DND-41 (cell line): Measurements from ENCODE around the gene RPS27L.

Experiments used
- ATAC-seq: fragments of 200-7000 bp; cut with Tn5 transposase; 3 replicates; pipeline ENCODE4 v1.9.1; 2021; ENCODE audit warnings: low read depth; ENCODE audit not compliant: insufficient read depth
- DNase-seq: peaks from one replicate; pipeline ENCODE4 v3.0.0-alpha.2; 2020
- H2AFZ ChIP-seq: 2 replicates; pipeline ENCODE4 v1.6.0; 2012; ENCODE audit warnings: low read depth, low read length
- H3K27ac ChIP-seq: 2 replicates; pipeline ENCODE4 v1.5.1; 2012; ENCODE audit warnings: low read length, inconsistent platforms
- H3K27me3 ChIP-seq: fragments of 200-600 bp; sonication (generic); 2 replicates; pipeline ENCODE4 v1.6.0; 2012; ENCODE audit warnings: low read length, mild to moderate bottlenecking, inconsistent platforms; ENCODE audit not compliant: insufficient read depth, poor library complexity
- H3K36me3 ChIP-seq: 2 replicates; pipeline ENCODE4 v1.5.1; 2012; ENCODE audit warnings: low read length, inconsistent platforms; ENCODE audit not compliant: insufficient read depth
- H3K4me1 ChIP-seq: 2 replicates; pipeline ENCODE4 v1.5.1; 2012; ENCODE audit warnings: mild to moderate bottlenecking, low read length; ENCODE audit not compliant: insufficient read depth
- H3K4me2 ChIP-seq: 2 replicates; pipeline ENCODE4 v1.6.0; 2012; ENCODE audit warnings: mild to moderate bottlenecking, moderate library complexity, low read length, inconsistent platforms; ENCODE audit not compliant: insufficient read depth
- H3K4me3 ChIP-seq, 2 experiments: fragments of 200-600 bp in 1 of 2; shearing (Covaris generic) in 1 of 2; 2 replicates each; pipeline ENCODE4 v1.5.1; 2012 to 2016; ENCODE audit warnings: inconsistent platforms in 2 of 2, low read length in 2 of 2, mild to moderate bottlenecking in 2 of 2, low read depth in 1 of 2, moderate library complexity in 1 of 2
- H3K79me2 ChIP-seq: 2 replicates; pipeline ENCODE4 v1.6.0; 2012; ENCODE audit warnings: low read length, inconsistent platforms; ENCODE audit not compliant: insufficient read depth
- H3K9ac ChIP-seq: 2 replicates; pipeline ENCODE4 v1.6.0; 2012; ENCODE audit warnings: low read depth, mild to moderate bottlenecking, inconsistent platforms, low read length, moderate library complexity
- H3K9me3 ChIP-seq: 2 replicates; pipeline ENCODE4 v1.5.1; 2012; ENCODE audit warnings: low read length, moderate library complexity, mild to moderate bottlenecking, inconsistent platforms; ENCODE audit not compliant: insufficient read depth, severe bottlenecking
- H4K20me1 ChIP-seq: 2 replicates; pipeline ENCODE4 v1.6.0; 2012; ENCODE audit warnings: low read length; ENCODE audit not compliant: insufficient read depth
- CTCF ChIP-seq: IDR thresholded peaks from 2 replicates; pipeline ENCODE4 v1.5.1; 2012; ENCODE audit warnings: borderline replicate concordance, low read length, moderate library complexity, mild to moderate bottlenecking; ENCODE audit not compliant: poor library complexity, severe bottlenecking; ENCODE audit errors: extremely low read depth
- EZH2 ChIP-seq: IDR thresholded peaks from 3 replicates; pipeline ENCODE4 v1.6.1; 2012; ENCODE audit warnings: borderline replicate concordance, low read depth, mild to moderate bottlenecking, moderate library complexity, low read length, inconsistent platforms; ENCODE audit not compliant: severe bottlenecking

Gene RPS27L

GRCh38 chr15:63121382-63122001, 35.8 kb downstream of the RPS27L start, which contains the start of gene LACTB:
Gene LACTB (plus strand): TSS chr15:63121861. CDS start chr15:63121872, 11 bp downstream.
- Histone ChIP-seq H3K4me2 (peak within 1 kb of the TSS; percentile 73), H3K4me1 (peaks cover 15% of the 10 kb centered on the region), H3K27me3 (no peaks in the 10 kb centered on the region), H3K79me2 (no peaks in the 10 kb centered on the region), H3K27ac (peak within 1 kb of the TSS; percentile 81), H3K36me3 (no peaks in the 10 kb centered on the region), H3K9ac (peak within 1 kb of the TSS; percentile 71), H2AFZ (peak within 1 kb of the TSS; percentile 99), H3K4me3 (peak within 1 kb of the TSS; percentile 86 to 96), H4K20me1 (no peaks in the 10 kb centered on the region), H3K9me3 (peaks cover 6% of the 10 kb centered on the region)
- peak; percentile 83 for DNase-seq
- TF ChIP-seq CTCF (no peak), EZH2 (no peak)
- peak; percentile 92 for ATAC-seq

GRCh38 chr15:63118854-63119253, 38.4 kb downstream of the RPS27L start:
- Histone ChIP-seq H2AFZ (no peak overlapping the region), H3K27ac (no peak overlapping the region), H3K27me3 (no peaks in the 10 kb centered on the region), H3K36me3 (no peaks in the 10 kb centered on the region), H3K4me2 (no peak overlapping the region), H4K20me1 (no peaks in the 10 kb centered on the region), H3K4me3 (no peak overlapping the region), H3K4me1 (peaks cover 15% of the 10 kb centered on the region), H3K9ac (no peak overlapping the region), H3K79me2 (no peaks in the 10 kb centered on the region), H3K9me3 (peaks cover 6% of the 10 kb centered on the region)
- no peak for DNase-seq
- TF ChIP-seq CTCF: no peak
- no peak for TF ChIP-seq EZH2
- no peak for ATAC-seq

- H3K27me3 ChIP-seq: no peaks in the 10 kb centered on the region
- no peaks in the 10 kb centered on the region for H3K79me2 ChIP-seq
- H3K9me3 ChIP-seq: peaks cover under 1% of the 10 kb centered on the region
- DNase-seq: no peak
- no peaks in the 10 kb centered on the region for H3K36me3 ChIP-seq
- no peaks in the 10 kb centered on the region for H4K20me1 ChIP-seq
- no peak for TF ChIP-seq EZH2
- no peak for TF ChIP-seq CTCF
- H3K4me3 ChIP-seq: no peak overlapping the region
- no peak overlapping the region for H3K27ac ChIP-seq
- H3K4me2 ChIP-seq: no peak overlapping the region
- no peaks in the 10 kb centered on the region for H3K4me1 ChIP-seq
- no peak for ATAC-seq
- H2AFZ ChIP-seq: no peak overlapping the region
- H3K9ac ChIP-seq: no peak overlapping the region
Measured at GRCh38 chr15:63114465-63114864, 42.8 kb downstream of the RPS27L start.
